NCI-H345 treated with DMSO at 0.1 percent for 48 hours (cell line): ENCODE results near the gene P2RY13.

ENCODE experiments used
- DNase-seq: peaks from one replicate; lab custom pipeline; 2025; ENCODE audit not compliant: unreplicated experiment; lab: John Stamatoyannopoulos, UW

Gene P2RY13

GRCh38 chr3:151321526-151321925, 7.8 kb downstream of the P2RY13 start:
- no peak for DNase-seq

DNA sequence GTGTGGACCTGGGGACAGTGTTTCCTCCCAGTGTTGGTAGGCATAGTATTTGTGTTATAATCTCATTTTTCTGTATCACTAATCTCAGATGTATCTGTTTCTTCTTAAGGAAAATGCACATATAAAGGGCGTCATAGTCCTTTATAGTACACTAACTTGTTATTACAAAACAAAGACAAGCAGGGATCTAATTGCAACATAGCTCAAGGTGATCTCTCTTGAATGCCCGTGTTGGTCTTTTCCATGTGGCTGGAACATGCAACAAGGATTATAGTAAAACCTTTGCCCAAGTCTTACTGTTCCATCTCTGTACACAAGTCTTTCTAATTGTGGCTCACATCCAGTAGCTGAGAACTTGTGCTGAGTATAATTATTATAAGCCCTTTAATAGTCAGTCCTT, 9.2 kb downstream of the P2RY13 start:
- DNase-seq, result no peak

GRCh38 chr3:151319628-151320027, 9.7 kb downstream of the P2RY13 start:
- no peak for DNase-seq

DNA sequence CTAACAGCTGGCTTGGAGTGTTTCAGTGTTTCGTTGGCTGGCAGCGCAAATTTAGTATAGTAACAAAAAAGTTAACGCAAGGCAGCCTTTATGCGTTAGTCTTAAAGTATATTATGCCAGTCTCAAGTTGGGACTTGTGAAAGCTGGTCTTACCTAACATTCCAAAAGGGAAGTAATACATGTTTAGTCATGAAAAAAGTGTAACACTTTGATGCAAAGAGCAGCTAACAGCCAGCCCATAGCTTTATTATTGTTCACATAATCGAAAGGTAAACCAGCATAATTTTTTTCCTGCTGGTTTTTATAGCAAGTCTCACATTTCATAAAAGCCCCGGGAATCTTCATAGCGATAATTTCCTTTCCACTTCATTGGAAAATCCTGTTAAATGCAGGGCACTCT, 10.4 kb downstream of the P2RY13 start:
- no peak for DNase-seq

DNA sequence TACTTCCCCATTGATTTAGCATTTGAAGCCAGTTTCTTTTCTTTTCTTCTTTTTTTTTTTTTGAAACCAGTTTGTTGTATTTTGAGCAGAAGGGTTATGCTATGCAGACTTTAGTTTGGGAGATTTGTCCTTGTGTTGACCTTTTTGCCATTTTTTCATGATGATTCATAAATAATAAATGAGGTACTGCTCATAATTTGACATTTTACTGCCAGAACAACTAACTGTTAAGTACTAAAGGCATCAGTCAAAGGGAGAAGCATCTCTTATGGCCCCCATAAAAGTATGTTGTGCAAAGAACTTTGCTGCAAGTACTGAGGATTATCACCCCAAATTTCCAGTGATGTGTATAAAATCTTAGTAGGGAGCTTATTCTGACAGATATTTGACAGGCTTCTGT, 11.0 kb downstream of the P2RY13 start:
- DNase-seq, result no peak

DNA sequence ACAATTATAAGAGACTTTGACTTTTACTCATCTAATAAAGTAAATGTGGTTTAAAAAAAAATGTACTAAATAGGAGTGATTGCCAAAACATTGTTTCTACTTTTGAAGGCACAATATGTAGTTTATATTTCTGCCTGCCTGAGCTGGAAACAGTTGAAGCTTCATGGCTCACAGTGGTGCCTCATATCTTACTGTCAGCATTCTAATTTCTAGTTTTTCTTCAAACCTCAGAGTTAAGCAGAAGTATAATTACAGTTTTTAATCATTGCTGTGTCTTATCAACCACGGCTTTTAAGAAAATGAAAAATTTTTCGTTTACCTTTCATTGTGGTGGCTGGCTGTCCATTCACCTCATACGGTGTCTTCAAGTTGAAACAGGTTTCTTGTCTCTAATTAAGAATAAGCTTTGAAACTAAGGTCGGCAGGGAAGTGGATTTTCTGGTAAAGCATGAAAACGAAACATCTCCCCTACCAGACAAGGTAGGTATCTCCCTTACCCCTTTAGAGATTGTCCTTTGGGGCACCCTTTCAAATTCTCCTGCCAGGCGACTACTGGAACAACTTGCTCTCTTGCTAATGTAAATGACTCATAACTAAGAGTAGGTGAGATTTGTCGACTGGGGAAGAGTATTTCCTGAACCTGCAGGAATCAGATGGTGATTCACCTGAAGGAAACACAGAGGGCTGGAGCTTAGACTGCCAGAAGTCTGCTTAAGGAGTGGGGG, 12.9 kb downstream of the P2RY13 start, which contains the start of gene GPR87:
Gene GPR87, minus strand, starts transcription at position 554 of the 725 bp plus-strand sequence. CDS start 16,720 bp downstream, outside the sequence.
- no peak for DNase-seq

DNA sequence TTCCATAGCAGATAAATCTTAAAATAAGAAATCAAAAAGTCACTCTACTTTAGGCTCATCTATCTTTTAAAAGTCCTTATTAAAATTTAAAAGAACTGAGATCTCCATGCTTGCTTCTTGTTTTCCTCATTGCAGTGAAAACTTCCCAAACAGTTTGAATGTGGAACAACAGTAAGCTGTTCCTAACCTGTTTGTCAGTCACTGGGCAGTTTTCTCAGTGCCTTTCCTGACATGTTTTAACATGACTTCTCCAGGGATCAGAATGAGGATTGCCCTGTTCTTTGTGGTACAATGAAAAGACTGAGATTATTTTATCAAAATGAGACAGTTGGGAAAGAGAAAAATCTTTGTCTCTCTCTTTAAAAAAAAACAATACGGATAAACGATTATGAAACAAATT, 13.5 kb downstream of the P2RY13 start:
- no peak for DNase-seq

- DNase-seq, result no peak
Observed at GRCh38 chr3:151315136-151315535, 14.2 kb downstream of the P2RY13 start.

- no peak for DNase-seq
Observed at GRCh38 chr3:151314593-151314992, 14.8 kb downstream of the P2RY13 start.

DNA sequence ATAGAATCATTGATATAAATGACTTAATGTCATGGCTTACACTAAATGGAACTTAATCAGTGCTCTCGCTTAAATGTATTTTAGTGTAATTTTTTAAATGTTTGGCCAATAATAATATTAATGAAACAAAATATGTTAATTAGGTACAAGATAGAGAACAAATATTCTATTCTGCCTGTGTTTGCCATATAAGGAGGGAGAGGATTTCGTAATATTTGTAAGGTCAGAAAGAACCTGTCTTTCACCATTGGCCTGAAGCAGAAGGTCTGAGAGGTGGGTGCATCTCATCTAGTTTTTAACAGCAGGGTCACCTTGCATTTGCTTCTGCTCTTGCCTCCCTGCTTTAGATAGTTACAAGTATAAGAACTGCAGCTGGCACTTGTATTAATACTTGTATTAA, 15.2 kb downstream of the P2RY13 start:
- DNase-seq, result no peak

GRCh38 chr3:151312972-151313371, 16.4 kb downstream of the P2RY13 start:
- DNase-seq, result no peak

- no peak for DNase-seq
Observed at GRCh38 chr3:151309566-151309965, 19.8 kb downstream of the P2RY13 start.

GRCh38 chr3:151307583-151308488, 21.5 kb downstream of the P2RY13 start:
- no peak for DNase-seq

- DNase-seq, result no peak
Observed at GRCh38 chr3:151307131-151307530, 22.2 kb downstream of the P2RY13 start.

DNA sequence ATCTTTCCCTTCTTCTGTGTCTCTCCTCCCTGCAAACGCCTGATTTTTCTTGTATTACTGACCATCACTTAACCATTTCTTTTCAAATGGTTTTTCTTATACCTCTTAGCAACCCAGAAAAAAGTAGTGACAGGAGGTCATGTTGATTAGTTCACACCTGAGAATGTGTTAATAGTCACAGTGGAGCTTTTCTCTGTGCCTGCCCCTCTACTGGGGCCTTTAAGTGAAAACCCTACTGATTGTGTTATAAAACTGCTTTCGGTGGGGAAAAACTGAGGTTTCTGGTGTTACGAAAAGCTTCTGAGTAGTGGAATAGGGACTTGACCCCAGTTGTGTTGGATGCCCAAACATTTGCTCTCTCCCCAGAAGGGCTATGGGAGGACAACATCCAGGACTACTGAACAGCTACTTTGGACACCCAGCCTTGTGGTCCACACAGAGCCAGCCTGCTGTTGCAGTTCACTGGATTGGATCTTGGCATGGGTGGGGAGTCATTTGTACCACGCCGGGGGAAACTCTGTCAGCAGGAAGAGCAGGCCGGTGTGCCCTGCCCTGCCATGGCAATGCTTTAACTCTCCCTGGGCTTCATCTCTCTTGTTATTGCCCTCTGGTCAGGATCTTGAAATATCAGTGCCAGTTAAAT, 23.1 kb downstream of the P2RY13 start:
- DNase-seq, result no peak

DNA sequence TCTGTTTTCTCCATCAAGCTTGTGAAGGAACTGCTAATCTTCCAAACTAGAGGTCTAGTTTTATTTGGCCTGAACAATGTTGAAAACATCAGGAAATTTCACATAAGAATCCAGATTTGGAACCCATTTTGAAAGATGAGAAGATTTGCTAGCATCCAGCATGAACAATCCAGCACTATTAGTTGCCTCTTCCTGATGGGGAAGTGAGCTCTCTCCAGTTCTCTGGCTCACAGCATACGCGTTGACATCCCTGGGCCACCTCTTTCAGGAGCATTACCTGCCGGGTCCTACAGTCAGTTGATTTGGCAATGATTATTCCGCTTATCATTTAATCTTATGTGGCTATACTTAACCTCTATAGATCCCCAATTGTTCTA, 23.6 kb downstream of the P2RY13 start:
- no peak for DNase-seq

- no peak for DNase-seq
Observed at GRCh38 chr3:151305060-151305774, 24.1 kb downstream of the P2RY13 start.

- no peak for DNase-seq
Observed at GRCh38 chr3:151303751-151304150, 25.6 kb downstream of the P2RY13 start.

- DNase-seq, result no peak
Observed at GRCh38 chr3:151301787-151302186, 27.6 kb downstream of the P2RY13 start.

- DNase-seq, result no peak
Observed at GRCh38 chr3:151300539-151300938, 28.8 kb downstream of the P2RY13 start.

GRCh38 chr3:151299006-151299405, 30.3 kb downstream of the P2RY13 start:
- DNase-seq, result no peak
